Kasumi-1 (cell line): Measurements from ENCODE around the gene ADRA2A.

Experiments
- DNase-seq, 2 experiments: peaks; one replicate each; lab custom pipeline; 2025; lab: John Stamatoyannopoulos, UW

The ADRA2A gene

DNA sequence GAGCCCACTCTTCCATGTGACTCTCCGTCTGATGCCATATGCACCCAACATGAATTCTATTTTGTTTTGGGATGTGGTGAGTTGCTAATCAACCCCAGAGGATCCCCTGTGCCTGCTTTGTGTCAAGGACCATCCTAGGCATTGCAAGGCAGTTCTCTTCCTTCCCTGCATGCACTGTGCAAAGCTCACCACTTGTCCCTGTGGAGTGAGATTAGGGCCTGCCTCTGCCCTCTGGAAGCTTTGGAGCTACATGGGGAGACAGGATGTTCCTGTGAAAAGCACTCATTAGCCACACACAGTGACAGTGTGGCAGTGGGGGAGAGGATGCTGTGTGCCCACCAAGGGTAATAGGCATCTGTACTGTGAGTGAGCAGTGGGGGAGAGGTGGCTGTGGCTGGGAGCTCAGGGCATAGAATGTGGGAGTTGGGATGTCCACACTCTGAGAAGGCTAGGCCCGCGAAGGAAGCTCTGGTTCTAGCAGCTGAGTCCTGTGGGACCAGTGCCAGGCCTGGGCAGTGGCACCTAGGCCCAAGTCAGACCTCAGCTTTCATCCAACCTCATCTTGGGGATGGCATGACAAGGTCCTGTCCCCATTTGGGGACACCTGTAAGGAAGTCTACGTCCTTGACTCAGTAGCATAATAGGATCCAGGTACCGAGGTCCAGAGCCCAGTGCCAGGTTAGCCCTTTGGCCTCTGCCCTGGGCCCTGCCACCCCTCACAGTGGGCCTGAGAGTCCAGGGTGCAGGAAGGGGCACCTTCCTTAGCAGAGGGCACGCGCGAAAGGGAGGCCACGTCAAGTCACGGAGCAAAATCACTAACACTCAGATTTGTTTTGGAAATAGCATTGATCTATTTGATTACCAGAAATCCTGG, 6.6 kb downstream of the ADRA2A start:
- DNase-seq, result no peak

DNA sequence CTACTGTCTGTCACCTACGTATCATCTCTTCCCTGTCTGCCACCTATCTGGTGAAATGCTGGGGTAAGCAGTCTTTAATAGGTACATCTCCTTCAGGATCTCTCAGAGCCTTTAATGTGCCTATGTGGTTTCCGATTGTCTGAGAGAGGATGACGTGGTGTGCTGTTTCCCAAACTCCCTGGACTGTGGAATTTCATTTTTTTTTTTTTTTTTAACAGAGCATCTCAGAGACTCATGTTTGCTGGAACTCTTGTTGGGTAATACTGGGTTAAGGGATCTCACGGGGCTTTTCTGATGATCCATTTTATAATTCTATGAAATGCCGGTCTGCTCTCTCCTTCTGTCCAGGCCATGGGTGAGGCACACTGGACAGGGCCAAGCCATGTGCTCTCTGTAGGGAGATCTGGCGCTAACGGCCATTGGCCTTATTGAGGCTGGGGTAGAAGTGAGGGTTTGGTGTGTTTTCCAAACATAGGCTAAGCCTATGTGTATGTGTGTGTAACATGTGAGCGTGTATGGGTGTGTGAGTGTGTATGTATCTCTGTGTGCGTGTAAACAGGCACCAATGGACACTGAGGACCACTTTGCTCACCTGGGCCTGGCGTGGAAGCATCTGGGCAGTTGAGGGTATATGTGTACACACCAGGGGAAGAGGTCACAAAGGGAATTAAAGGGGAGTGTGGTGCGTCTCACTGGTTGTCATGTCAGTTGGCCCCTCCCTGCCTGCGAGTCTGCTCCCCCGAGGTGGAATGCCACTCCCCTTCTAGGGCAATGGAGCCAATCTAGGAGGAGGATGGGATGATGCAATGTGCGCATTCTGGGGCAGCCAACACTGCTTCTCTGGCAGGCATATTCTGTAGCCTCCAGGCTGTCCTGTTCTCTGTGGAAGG, 7.8 kb downstream of the ADRA2A start:
- no peak for DNase-seq

- DNase-seq, result no peak
Observed at GRCh38 chr10:111085690-111086353, 9.0 kb downstream of the ADRA2A start.

DNA sequence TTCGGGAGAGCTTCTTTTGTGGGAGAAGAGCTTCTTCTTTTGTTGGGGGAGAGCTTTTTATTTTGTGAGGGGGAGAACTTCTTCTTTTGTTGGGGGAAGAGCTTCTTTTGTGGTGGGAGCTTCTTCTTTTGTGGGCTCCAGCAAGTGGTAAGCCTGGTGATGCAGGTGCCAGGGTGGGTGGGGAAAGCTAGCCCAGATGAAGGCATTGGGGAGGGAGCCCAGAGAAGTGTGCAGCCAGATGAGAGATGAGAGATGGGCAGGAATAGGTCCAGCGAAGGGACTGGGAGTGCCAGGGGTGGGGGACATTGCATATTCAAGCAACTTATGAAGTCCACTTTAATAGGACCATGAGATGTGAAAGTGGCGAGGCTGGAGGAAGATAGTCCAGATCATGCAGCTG, 9.7 kb downstream of the ADRA2A start:
- peak; percentile 36 to 48 for DNase-seq

DNA sequence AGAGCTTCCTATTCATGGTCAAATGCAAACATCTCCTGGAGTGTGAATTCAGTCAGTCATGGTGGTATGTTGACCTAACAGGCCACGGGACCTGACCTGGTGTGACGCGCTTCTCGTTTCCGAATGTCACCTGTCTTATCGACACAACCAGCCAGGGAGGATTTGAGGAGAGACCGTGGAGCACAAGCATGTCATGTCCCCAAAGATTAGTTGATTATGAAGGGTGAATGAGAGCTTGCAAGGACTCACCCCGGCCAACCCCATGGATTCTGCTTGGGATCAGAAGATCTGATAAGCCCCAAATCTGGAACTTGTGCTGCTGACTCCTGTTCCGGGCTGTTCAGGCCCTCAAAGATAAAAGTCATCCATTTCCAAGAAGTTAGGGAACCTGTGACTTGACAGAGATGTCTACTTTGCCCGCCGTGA, 10.5 kb downstream of the ADRA2A start:
- DNase-seq, result no peak

GRCh38 chr10:111087968-111088505, 11.2 kb downstream of the ADRA2A start:
- DNase-seq, result no peak

DNA sequence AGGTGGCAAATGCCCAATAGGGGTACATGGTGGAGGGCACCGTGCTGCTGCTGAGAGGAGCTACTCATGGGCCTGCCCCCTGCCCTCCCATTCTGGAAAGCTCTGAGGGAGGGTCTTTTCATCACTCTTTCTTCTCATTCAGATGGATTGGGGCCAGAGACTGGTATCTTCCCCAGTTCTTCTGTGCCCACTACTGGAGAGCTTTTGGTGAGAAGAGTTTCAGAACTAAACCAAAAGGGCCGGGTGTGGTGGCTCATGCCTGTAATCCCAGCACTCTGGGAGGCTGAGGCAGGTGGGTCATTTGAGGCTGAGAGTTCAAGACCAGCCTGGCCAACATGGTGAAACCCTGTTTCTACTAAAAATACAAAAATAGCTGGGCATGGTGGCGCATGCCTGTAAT, 12.5 kb downstream of the ADRA2A start:
- no peak for DNase-seq

GRCh38 chr10:111091833-111092232, 15.0 kb downstream of the ADRA2A start:
- DNase-seq, result no peak

DNA sequence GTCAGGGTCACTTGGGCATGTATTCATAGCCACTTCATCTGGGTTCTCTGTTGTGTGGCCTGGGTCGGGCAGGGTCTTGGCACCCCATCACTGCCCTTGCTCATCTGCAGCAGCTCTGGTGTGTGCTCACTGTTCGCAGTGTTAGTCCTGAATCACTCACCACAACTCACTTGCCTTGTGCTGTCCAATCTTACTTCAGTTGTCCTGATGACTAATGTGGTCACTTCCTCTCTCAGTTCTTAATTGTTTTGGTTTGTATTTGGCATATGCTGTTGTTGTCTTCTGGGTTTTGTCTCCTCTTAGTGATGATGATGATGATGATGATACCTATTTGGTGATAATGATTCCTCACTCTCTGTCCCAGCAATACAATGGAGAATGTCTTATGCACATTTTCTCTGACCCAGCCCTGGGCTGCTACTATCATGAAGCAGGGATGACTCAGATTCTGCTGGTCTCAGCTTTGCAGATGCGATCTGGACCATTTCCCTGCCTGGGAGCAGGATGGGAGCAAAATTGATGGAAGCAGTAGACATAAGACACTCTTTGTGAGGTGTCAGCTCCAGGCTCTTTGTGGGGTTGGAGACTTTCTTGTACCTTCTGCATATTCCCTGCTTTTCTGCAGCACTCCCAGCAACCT, 17.0 kb downstream of the ADRA2A start:
- DNase-seq, result no peak

DNA sequence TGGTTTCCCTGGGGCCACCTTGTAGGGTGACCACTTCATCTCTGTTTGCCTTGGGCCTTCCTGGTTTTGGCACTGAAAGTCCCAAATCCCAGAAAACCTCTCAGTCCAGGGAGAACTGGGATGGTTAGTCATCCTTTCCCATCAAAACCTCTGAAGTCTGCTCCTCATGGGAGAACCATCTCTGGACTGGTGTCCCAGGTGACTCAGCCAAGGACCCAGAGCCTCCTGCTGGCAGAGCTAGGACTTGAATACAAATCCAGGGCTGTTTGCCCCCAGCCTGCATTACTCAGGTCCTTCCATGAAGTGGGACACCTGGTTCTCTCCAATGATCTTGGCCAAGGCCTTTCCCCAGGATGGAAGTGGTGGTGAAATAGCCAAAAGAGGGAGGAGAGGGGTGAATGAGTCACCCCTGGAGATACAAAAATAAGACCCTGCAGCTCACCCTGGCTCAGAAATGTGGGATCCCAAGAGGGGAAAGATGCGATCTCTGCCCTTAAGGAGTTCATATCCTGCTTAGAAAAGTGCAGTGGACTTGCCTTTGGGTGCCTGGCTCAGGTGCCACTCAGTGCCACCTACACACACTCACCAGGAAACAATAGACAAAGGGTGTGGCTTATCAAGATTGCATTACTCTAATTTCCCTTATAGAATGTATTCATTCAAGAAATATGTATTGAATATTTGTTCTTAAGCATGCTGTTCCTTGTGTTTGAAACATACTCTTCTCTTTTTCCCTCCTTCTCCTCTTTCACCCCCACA, 22.0 kb downstream of the ADRA2A start:
- no peak for DNase-seq

GRCh38 chr10:111100198-111100597, 23.4 kb downstream of the ADRA2A start:
- no peak for DNase-seq

DNA sequence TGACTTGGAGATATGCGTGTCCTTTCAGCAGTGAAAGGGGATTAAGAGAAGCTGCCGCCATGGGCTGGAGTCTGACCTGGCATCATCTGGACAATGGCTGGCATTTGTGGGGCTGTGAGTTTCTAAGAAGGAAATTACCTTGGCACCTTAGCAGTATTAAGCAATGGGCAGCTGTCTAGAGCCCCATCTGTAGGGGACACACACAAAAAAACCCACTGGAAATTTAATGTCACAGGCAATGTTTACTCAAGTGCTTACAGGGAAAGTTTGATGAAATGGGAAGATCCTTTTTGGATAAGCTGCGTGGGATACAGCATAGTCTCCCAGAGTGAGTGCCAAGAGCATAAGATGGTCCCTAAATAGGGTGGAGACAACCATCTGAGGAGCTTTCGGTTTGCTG, 25.0 kb downstream of the ADRA2A start:
- no peak for DNase-seq

- no peak for DNase-seq
Observed at GRCh38 chr10:111102359-111102837, 25.6 kb downstream of the ADRA2A start.

DNA sequence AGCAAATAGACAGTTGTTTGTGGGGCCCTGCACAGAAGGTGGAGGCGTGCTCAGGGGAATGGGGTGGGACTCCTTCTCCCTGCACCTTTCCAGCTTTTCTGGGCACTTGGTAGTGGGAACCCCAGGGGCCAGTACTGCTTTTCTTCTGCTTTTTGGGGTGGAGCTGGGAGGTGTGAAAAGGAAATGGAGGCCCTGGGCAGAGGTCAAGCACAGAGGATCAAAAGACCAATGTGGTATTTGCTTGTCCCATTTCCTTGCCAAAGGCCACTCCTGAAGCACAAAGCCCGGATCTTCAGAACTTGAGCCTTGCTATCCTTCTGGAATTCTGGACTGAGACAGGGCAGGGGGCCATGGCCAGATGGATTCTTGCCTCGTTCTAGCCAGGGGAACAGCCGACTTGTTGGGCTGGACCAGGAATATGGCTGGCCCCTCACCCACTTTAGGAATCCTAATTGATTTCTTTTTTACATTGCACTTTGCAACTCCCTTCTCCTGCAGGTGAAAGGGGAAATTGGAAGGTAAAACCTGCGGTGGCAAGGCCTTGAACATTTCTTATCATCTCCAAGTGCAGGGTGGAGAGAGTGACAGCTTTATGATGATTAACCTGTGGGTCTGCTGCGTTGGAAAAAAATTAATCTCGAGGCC, 26.5 kb downstream of the ADRA2A start:
- no peak for DNase-seq

DNA sequence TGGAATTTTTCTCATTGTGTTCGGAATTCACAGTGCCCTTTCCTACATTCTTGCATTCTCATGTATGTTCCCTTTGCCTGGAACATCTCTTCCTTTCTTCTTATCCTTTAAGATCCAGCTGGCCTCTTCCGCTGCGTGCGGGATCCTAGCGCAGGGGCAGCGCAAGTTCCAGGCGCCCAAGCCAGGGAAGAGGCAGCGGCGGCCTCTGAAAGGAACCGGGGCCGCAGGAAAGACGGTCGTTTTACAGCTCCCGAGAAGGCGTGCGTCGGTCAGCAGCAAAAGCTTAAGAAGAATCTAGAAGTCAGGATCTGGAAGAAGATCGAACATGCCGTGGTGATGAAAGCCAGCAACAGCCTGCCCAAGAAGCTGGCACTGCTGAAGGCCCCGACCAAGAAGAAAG, 28.0 kb downstream of the ADRA2A start:
- no peak for DNase-seq

GRCh38 chr10:111106081-111106480, 29.3 kb downstream of the ADRA2A start:
- DNase-seq, result no peak

DNA sequence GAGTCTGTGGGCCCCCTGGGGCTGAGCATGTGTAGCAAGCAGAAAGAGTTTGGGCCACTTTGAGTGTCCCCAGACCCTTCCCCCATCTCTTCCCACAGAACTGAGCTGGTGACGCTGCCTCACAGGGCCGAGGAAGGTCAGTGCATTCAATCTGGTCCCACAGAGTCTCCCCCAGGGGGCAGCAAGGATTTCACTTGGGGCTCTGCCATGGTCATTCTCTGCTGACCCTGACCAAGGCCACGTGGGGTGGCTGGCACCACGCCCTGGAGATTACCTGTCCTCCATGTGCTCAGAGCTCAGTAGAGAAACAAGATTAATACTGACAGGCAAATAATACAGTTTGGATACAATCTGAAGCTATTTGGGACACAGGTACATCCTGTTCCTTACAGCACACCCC, 30.2 kb downstream of the ADRA2A start:
- no peak for DNase-seq

DNA sequence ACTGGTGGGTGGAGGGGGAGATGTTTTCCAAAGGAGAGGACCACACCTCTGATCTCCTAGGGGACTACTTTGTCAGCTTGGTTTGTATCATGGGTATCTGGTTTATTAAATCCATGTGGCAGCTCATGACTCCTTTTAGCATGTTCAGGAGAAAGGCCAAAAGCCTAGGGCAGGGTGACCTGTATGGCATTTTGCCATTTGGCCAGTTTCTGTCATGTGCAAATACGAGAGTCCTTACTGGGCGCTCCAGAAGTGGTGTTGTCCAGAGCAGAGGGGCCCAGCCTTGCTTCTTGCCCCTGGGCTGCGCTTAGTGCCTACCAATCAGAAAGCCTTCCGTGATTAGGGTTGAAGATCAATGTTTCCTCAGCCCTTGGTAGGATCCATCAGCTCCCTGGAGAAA, 31.0 kb downstream of the ADRA2A start:
- no peak for DNase-seq

DNA sequence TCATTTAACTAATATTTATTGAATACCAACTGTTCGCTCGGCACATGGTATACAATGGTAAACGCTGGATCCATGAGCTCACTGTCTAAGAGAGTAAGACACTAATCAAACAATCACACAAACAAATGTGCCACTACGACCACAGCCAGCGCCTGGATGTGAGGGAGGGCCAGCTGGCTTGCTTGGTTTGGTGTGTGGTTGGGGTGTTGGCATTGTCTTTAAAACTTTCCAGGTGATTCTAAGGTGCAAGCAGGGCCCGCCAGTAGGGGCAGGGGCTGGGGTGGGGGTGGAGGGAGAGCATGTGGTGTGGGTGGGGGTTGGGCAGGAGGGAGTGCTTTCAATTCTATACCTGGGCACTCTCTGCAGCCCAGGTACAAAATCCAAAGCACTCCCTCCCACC, 31.6 kb downstream of the ADRA2A start:
- DNase-seq, result no peak
